Activated CD4-positive, alpha-beta T cell treated with anti-CD3 and anti-CD28 coated beads, Interleukin-2, amount 50 U/mL, for 16 hours (primary cell): Measurements from ENCODE around the gene RHCE.
"Not testable (repeated sequence)": the region's sequence is repeated elsewhere in the genome, so short reads cannot be mapped to it uniquely, and the experiment has no call there.

Source experiments
- DNase-seq: peaks from one replicate; pipeline ENCODE4 v3.0.0-alpha.2; 2020

RHCE gene

DNA sequence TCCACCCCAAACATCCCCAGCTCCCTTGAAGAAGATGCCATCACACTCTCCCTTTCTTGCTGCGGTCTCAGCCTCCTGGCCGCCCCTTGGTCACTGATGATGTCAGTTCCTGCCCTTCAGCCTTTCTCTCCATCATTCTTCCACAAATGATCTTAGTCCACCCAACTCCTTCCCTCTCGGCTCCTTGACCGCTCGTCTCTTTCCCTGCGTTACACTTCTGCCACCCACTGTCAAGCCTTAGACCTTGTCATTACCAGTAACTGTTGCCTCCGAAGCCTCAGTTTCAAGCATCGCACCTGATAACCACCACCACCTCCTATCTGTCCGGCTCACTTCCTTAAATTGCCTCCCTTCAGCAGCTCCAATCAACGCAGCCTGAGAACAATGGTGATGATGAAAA is 23.1 kb downstream of the RHCE start:
- DNase-seq: not testable (repeated sequence)

DNA sequence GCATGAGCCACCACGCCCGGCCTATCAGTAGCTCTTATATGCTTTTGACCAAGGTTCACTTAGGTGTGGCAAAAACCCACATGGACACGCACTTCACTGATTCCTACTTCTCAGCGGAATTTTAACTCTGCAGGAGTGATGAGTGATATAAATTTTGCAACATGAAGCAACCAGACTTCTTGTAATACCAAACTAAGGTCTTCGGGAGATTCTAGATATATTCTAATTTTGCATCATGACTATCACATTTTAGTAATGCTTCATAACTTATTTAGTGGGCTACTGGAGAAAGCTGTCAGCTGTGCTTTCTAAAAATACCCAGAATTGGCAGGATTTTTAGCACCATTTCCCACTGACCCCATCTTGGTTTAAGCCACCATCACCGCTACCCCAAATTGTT is 27.8 kb downstream of the RHCE start:
- DNase-seq: no peak

GRCh38 chr1:25389721-25390120 is 30.9 kb downstream of the RHCE start:
- DNase-seq: not testable (repeated sequence)

DNA sequence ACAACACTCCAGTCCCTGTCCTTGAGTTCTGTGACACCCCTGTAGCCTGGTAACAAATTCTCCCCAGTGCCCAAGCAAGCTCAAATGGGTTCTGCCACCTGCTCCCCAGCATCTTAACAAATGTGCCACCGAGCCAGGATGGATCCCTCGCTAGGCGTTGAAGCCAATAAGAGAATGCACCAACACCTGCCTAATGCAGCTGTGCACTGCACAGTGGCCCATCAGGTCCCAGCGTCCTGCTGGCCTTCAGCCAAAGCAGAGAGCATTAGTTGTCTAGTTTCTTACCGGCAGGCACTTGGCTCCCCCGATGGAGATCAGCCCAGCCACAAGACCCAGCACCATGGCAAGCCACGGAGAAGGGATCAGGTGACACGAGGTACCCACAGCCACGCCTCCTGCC is 31.9 kb downstream of the RHCE start:
- DNase-seq: not testable (repeated sequence)

GRCh38 chr1:25387096-25387495 is 33.5 kb downstream of the RHCE start:
- not testable (repeated sequence) for DNase-seq

DNA sequence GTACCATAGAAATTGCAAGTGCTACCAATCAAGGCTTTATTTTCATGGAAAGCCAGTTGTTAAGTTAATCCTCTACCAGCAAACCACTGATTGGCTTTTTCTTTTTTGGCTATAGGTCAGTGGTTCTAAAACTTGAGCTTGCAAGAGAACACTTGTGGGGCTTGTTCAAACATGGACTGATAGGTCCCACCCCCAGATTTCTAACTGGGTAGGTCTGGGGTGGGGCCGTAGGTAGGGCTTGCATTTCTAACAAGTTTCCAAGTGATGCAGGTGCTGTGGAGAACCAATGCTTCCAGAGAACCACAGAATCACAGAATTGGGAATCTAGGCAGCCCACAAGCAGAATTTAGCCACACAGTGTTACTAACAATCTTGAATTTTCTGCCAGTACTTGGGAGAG is 36.8 kb downstream of the RHCE start:
- DNase-seq: not testable (repeated sequence)

DNA sequence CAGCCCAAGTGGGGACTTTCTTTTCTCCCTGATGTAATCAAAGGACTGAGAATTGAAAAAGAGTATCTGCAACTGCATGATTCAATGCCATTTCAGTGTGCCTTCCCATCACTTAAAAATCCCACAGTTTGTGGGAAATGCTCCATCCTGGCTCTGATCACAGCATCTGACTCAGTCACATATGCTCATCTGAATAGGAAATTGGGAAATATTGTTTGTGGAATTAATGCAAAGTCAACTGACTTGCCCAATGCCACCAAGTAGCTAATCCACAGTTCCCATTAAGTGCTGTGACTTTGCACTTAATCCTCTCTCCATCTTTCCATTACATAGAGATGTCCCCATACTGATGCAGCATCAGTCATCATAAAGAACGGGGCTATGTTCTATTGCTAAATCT is 37.5 kb downstream of the RHCE start:
- DNase-seq: not testable (repeated sequence)

DNA sequence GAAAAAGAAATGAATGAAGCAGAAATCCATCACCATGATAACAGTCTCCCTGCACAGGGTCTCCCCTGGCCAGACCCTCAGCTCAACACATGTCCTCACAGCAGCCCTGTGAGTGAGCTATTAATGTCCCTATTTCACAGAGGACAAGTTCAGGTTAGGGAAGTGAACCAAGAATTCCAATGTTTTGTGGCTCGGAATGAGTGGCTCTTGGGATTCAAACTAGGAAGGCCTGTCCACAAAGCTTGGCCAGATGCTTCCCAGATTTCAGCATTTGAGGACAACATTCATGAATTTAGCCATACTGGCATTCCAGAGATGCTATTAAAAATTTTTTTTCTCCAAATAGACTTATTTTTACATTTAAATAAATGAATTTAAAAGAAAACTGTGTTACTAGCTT is 38.1 kb downstream of the RHCE start:
- DNase-seq: not testable (repeated sequence)

- DNase-seq: not testable (repeated sequence)
Observed at GRCh38 chr1:25378367-25378766, 42.3 kb downstream of the RHCE start.

GRCh38 chr1:25371757-25372156 is 48.9 kb downstream of the RHCE start:
- not testable (repeated sequence) for DNase-seq

- not testable (repeated sequence) for DNase-seq
Observed at GRCh38 chr1:25369691-25370271, 50.8 kb downstream of the RHCE start.

- no peak for DNase-seq
Observed at GRCh38 chr1:25369241-25369640, 51.4 kb downstream of the RHCE start.

DNA sequence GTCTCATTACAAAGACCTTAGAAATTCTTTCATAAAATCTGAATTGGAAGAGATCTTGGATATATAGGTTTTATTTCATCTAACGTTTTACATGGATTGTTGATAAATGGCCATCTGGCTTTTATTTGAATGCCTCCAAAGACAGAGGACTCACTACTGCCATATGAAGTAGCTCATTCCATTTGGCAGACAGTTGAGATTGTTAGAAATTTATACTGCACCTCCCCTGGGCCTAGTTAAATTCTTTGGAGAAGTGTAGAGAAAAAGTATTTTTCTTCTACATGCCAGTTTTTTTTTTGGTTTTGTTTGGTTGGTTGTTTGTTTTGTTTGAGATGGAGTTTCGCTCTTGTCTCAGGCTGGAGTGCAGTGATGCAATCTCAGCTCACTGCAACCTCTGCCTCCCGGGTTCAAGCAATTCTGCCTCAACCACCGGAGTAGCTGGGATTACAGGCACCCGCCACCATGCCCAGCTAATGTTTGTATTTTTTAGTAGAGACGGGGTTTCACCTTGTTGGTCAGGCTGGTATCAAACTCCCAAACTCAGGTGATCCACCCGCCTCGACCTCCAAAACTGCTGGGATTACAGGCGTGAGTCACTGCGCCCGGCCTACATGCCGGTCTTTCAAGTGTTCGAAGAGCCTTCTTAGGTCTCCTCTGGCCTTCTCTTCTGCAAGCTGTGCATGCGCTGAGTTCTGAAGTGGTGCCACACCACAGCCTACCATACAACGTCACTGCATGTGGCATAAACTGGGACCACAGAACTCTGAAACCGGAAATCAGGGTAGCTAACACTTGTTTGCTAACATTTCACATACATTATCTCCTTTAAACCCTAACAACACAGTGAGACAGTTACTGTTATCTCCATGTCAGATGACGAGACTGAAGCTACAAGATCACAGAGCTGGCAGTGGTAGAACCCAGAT is 57.7 kb downstream of the RHCE start:
- DNase-seq: not testable (repeated sequence)

- no peak for DNase-seq
Observed at GRCh38 chr1:25361901-25362300, 58.7 kb downstream of the RHCE start.

DNA sequence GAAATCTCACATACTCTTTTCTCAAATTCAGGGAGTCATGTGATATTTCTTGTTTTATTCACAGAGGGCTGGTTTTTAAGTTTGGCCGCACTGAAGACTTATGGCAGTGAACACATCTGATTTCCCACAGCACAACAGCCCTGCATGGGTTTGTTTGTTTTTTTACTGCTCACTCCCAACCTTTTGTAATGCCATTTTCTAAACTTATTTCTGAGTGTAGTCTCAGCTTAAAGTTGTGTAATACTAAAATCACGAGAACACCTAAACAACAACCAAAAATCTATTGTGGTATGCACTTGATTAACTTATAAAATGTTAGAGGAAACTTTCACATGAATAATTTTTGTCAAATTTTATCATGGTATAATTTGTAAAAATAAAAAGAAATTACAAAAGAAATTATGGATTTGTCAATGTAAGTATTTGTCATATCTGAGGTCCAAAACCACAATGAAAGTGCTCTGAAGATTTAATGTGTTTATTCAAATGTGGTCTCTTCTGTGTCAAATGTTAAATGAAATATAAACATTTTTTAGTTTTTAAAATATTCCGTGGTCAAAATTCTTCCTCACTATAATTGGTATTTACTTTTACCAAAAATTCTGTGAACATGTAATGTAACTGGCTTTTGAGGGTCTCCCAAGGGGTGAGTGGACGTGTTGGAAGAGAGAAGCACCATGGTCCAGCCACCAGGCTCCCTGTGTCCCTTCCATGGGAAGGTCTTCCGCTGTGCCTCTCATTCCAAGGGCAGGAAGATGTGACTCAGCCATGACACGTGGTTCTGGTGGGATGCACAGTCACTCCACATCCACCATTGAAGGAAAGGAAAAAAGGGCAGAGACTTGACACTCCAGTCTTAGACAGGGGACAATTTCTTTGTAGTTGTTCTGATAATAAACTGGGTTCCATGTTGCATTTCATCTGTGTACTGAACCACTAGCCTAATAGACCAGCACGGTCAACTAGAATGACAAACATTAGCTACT is 59.7 kb downstream of the RHCE start:
- no peak for DNase-seq

DNA sequence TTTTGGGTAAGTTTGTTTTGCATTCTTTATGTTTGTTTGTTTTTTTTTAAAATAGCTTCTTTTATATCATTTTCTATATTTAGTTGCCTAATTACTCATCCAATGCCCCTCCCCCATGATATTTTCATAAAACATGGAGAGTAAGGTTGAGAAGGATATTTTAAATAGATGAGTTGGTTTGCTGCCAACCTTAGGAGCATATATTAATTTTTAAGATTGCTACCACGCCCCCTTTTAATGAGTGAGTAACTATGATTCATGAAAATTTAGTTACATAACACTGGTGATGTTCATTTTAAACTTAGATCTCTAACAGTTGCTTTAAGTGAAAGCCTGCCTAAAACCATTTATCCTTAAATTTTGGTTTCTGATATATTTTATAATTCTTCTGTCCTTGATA is 63.8 kb downstream of the RHCE start:
- DNase-seq: no peak

DNA sequence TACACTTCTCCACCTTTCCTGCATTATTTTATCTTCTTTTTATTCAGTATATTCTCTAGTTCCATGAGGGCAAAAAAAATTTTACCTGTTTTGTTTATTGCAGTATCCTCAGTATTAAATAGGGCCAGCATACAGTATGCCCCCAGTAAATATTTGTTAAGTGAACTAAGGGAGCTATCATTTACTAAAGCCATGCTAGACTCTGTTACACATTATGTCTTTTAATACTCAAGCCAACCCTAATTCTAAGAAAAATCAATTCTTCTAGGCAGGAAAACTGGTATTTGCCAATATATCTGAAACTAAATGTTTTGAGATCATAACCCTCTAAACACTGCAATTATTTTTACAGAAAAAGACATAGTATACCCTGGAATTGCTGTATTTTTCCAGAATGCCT is 64.2 kb downstream of the RHCE start:
- no peak for DNase-seq

DNA sequence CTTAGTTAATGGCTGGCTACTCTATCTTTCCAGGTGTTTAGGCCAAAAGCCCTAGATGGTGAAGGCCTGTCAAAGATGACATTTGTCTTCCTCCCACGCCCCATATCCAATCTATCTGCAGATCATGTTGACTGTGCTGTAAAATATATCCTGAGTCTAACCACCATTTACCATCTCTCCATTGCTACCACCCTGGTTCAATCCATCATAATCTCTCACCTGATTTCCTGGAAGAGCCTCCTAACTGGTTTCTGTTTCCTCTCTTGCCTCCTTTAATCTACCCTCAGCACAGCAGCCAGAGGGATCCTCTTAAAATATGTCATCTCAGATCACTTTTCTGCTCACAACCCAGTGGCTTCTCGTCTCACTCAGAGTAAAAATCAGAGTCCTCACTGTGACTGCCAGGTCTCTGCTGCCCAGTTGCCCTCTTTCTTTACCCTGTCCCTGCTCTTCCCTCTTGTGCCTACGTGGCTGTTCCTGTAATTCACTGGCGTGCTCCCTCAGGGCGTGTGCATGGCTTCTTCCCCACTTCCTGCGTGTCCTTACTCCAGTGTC is 64.7 kb downstream of the RHCE start:
- peak; percentile 16 for DNase-seq

DNA sequence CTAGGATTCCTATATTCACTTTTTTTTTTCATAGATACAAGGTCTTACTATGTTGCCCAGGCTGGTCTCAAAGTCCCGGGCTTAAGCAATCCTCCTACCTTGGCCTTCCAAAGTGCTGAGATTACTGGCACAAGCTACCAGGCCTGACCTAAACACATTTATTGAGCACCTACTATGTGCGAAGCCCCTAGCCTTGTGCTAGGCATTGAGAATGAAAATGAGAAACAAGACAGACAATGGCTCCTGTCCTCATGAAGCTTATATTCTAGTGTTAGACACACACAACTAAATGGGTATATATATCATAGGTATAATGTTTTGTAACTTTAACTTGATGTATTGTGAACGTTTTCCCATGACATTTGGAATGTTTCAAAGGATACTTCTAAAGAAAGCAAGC is 71.0 kb downstream of the RHCE start:
- DNase-seq: no peak

DNA sequence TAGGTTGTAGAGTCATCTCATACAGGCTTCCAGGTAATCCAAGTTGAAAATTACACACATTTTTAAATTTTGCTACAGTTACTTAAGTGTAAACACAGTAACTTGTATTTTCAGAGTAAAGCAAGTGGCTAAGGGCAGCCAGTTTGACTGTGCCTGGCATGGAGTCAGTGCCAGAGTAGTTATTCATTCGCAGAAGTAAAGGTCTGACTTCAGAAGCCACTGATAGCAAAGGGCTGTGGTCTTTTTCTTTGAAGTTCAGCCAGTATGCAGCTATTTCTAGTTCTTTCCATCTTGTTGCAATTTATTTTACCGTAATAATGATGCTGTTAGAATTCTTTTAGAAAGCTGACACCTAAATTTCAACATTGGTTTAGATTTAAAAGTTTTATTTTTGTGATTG is 73.1 kb downstream of the RHCE start:
- DNase-seq: no peak

DNA sequence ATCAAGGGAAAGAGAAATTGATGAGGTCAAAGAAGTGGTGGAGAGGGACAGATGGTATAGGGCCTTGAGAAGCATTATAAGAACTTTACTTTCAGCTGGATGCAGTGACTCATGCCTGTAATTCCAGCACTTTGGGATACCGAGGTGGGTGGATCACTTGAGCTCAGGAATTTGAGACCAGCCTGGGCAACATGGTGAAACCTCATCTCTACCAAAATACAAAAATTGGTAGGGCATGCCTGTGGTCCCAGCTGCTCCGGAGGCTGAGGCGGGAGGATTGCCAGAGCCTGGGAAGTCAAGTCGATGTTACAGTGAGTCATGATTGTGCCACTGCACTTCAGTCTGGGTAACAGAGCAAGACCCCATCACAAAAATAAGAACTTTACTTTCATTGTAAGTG is 76.8 kb downstream of the RHCE start:
- no peak for DNase-seq

DNA sequence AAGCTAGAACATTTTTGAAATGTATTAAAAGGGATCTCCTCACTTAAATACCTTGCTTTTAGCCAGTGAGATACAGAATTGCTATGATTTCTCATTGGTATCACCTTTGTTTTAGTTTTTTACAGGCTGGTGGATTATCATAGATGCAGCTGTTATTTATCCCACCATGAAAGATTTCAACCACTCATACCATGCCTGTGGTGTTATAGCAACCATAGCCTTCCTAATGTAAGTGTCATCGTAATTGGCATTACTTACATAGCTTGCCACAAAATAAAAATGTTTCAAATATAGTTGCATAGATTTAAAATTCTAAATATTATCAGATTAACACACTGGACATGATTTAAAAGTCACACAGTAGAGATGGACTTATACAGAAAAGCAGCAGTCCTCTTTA is 77.8 kb downstream of the RHCE start:
- no peak for DNase-seq

GRCh38 chr1:25341746-25342145 is 78.9 kb downstream of the RHCE start:
- DNase-seq: no peak
